Ovary (tissue), 9 donors: ENCODE measurements around the gene RAPGEF2. TPM values are rescaled to one million over a fixed set of nuclear protein-coding genes. Genes with fewer than 3 reads are reported as not detected.

Experiments
- DNase-seq, 5 donors: peaks; one replicate each; pipeline ENCODE4 v3.0.0-alpha.2; 2019 to 2020
- H3K27ac ChIP-seq, 2 donors: fragments of 200-600 bp; one replicate each; pipeline versions ENCODE4 v1.5.1 to v1.8.0; 2019 to 2022
- H3K27me3 ChIP-seq: fragments of 200-600 bp; one replicate; pipeline ENCODE4 v1.8.0; 2022
- H3K36me3 ChIP-seq: fragments of 200-600 bp; sonication (generic); one replicate; pipeline ENCODE4 v1.5.1; 2019
- H3K4me1 ChIP-seq: one replicate; pipeline ENCODE4 v1.8.1; 2013; ENCODE audit warnings: mild to moderate bottlenecking, moderate library complexity; ENCODE audit not compliant: insufficient read depth
- H3K4me3 ChIP-seq: fragments of 200-600 bp; sonication (generic); one replicate; pipeline ENCODE4 v1.5.1; 2017
- H3K9me3 ChIP-seq, 2 donors: fragments of 200-600 bp in 1 of 2; sonication (generic) in 1 of 2; one replicate each; pipeline versions ENCODE4 v1.5.1 to v1.8.1; 2013 to 2019; ENCODE audit warnings: mild to moderate bottlenecking in 1 of 2, moderate library complexity in 1 of 2
- CTCF ChIP-seq, 3 donors: fragments of 450-650 bp in 2 of 3; fragments of 200-600 bp in 1 of 3; IDR thresholded peaks; one replicate each; pipeline versions ENCODE4 v1.5.1 to v1.8.0; 2016 to 2022; ENCODE audit warnings: antibody characterized with exemption in 3 of 3, mild to moderate bottlenecking in 1 of 3
- EP300 ChIP-seq: sonication (generic); formaldehyde crosslinking; IDR thresholded peaks from one replicate; pipeline ENCODE4 v1.6.1; 2017; ENCODE audit warnings: antibody characterized with exemption
- POLR2A ChIP-seq: fragments of 450-650 bp; IDR thresholded peaks from one replicate; pipeline ENCODE4 v1.6.1; 2017; ENCODE audit warnings: antibody characterized with exemption, mild to moderate bottlenecking, moderate library complexity
- WGBS, 3 donors: extraction: QIAGEN DNeasy Blood & Tissue Kit in 1 of 3; methylation state at CpG; one replicate each; pipeline versions ENCODE4 v1.1.5 to v1.1.7; 2013 to 2017; 5-methylcytosine and 5-hydroxymethylcytosine counted together
- intact Hi-C, 4 donors: fragments of 100-400 bp; cut with DNase I; formaldehyde crosslinking; loops; one replicate each; pipeline versions ENCODE4 v1.11.0 to v1.15.1; 2022 to 2023
- polyA plus RNA-seq, 2 donors: library from polyadenylated mRNA; stranded (reverse); fragments of 200-250 nt in 1 of 2; fragments of 350-450 nt in 1 of 2; fragmentation: Illumina TruSeq in 1 of 2; extraction: RNeasy Lipid Tissue Mini Kit (QIAGEN cat#74804) in 1 of 2; gene quantifications; one replicate each; pipeline ENCODE4 v1.2.3, GENCODE V29; 2013 to 2014
- total RNA-seq, 7 donors: library from RNA; depleted of rRNA in 2 of 7; stranded (reverse); fragments of >200 nt in 2 of 7; fragmentation: NEBNext Ultra II Directional in 3 of 7; extraction: Animal tissue kit (Norgen Biotek cat#: 25700) in 3 of 7; gene quantifications; one replicate each; pipeline versions ENCODE4 v1.1.0 to v1.2.4, GENCODE V29; 2016 to 2023
- donor health status: DM: no; HTN: no; CAD: no; lungs with moderate emphysema.
- donor health status: DM: no; HTN: no; CAD: no.
- donor health status: Bipolar disorder and iron deficiency.
- donor health status: DM: yes; HTN: yes; CAD: no.
- donor health status: DM: no; HTN: no; CAD: no.
- donor health status: DM: yes; HTN: yes; CAD: no.

Gene RAPGEF2
- total and polyA plus RNA-seq, 9 donors = 11.5 to 46.5 (median 25.4) TPM

- WGBS, 3 donors = 93 to 98% (median 96%) methylated on average over 2 of the region's 2 CpGs
- TF ChIP-seq EP300 (no peak), POLR2A (no peak), CTCF (IDR thresholded peaks at IDR 0.05) (no peak)
- Histone ChIP-seq H3K27me3 (peaks cover 2% of the 10 kb centered on the region), H3K4me3 (no peak overlapping the region), H3K4me1 (no peaks in the 10 kb centered on the region), H3K9me3 (no peaks in the 10 kb centered on the region), H3K27ac (no peak overlapping the region), H3K36me3 (no peaks in the 10 kb centered on the region)
- intact Hi-C loops = no loop called here
- DNase-seq = no peak
Observed at GRCh38 chr4:159121371-159121770, 18.5 kb downstream of the RAPGEF2 start.

GRCh38 chr4:159126716-159127115, 23.8 kb downstream of the RAPGEF2 start:
- H3K4me3 ChIP-seq = no peak overlapping the region
- H3K27me3 ChIP-seq = peaks cover 2% of the 10 kb centered on the region
- no peaks in the 10 kb centered on the region for H3K4me1 ChIP-seq
- no peak overlapping the region for H3K27ac ChIP-seq
- H3K36me3 ChIP-seq = no peaks in the 10 kb centered on the region
- no peak for DNase-seq
- TF ChIP-seq EP300 = no peak
- no peak for TF ChIP-seq CTCF (IDR thresholded peaks at IDR 0.05)
- TF ChIP-seq POLR2A = no peak
- intact Hi-C loops = no loop called here
- H3K9me3 ChIP-seq = no peaks in the 10 kb centered on the region
- 92 to 96% (median 93%) methylated on average over 5 of the region's 5 CpGs for WGBS, 3 donors

GRCh38 chr4:159127745-159128518, 25.1 kb downstream of the RAPGEF2 start:
- no peak overlapping the region for H3K4me3 ChIP-seq
- TF ChIP-seq CTCF (IDR thresholded peaks at IDR 0.05) (no peak), EP300 (no peak), POLR2A (no peak)
- 94% methylated on average over 4 of the region's 4 CpGs for WGBS, 3 donors
- intact Hi-C loops = no loop called here
- H3K27me3 ChIP-seq = peaks cover 2% of the 10 kb centered on the region
- H3K36me3 ChIP-seq = no peaks in the 10 kb centered on the region
- no peak overlapping the region for H3K27ac ChIP-seq
- DNase-seq = no peak
- H3K4me1 ChIP-seq = no peaks in the 10 kb centered on the region
- no peaks in the 10 kb centered on the region for H3K9me3 ChIP-seq

- H3K36me3 ChIP-seq = no peaks in the 10 kb centered on the region
- no peak overlapping the region for H3K4me3 ChIP-seq
- WGBS, 3 donors = 94 to 99% (median 97%) methylated on average over 2 of the region's 2 CpGs
- peaks cover under 1% of the 10 kb centered on the region for H3K27me3 ChIP-seq
- no peaks in the 10 kb centered on the region for H3K9me3 ChIP-seq
- H3K27ac ChIP-seq = no peak overlapping the region
- intact Hi-C loops = no loop called here
- H3K4me1 ChIP-seq = no peaks in the 10 kb centered on the region
- DNase-seq = no peak
- no peak for TF ChIP-seq CTCF (IDR thresholded peaks at IDR 0.05)
- TF ChIP-seq EP300 = no peak
- TF ChIP-seq POLR2A = no peak
Observed at GRCh38 chr4:159129814-159130550, 27.1 kb downstream of the RAPGEF2 start.
